Measurements from ENCODE around the gene ALG9. TPM values are rescaled to one million over a fixed set of nuclear protein-coding genes. Genes with fewer than 3 reads are reported as not detected.

Gene ALG9
- total and polyA plus RNA-seq, 10 of the 15 experiments (the other 5 are each of a cell fraction or from before 2014, with no cell fraction given): 10.8 to 41.6 (median 25.5) TPM

GRCh38 chr11:111765984-111766833 is 105.2 kb downstream of the ALG9 start, which contains the start of gene PPP2R1B (continued):
- TF ChIP-seq, protein P1, sequence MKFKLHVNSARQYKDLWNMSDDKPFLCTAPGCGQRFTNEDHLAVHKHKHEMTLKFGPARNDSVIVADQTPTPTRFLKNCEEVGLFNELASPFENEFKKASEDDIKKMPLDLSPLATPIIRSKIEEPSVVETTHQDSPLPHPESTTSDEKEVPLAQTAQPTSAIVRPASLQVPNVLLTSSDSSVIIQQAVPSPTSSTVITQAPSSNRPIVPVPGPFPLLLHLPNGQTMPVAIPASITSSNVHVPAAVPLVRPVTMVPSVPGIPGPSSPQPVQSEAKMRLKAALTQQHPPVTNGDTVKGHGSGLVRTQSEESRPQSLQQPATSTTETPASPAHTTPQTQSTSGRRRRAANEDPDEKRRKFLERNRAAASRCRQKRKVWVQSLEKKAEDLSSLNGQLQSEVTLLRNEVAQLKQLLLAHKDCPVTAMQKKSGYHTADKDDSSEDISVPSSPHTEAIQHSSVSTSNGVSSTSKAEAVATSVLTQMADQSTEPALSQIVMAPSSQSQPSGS (IDR thresholded peaks at IDR 0.05; ENCODE audit: low read length): no peak
- TF ChIP-seq HCFC1 (IDR thresholded peaks at IDR 0.05; ENCODE audit: low read length) (no peak), NR2C2 (IDR thresholded peaks at IDR 0.05; ENCODE audit: borderline replicate concordance, control insufficient read depth, insufficient read length, low read depth) (no peak), KDM1A (IDR thresholded peaks at IDR 0.05; ENCODE audit: borderline replicate concordance) (no peak), USF2 (IDR thresholded peaks at IDR 0.05; ENCODE audit: borderline replicate concordance, low read depth, low read length) (no peak), SMAD5 (IDR thresholded peaks at IDR 0.05; ENCODE audit: low read depth) (peak; percentile 62; the same call in 1 of the 2 replicates), MEF2B (IDR thresholded peaks at IDR 0.05; ENCODE audit: partially characterized antibody, poor library complexity, severe bottlenecking) (no peak), FOXM1 (IDR thresholded peaks at IDR 0.05; ENCODE audit: low read depth, low read length) (no peak), ZBTB4 (CRISPR knock-in tag; IDR thresholded peaks at IDR 0.05) (no peak), BCL11A (IDR thresholded peaks at IDR 0.05; ENCODE audit: low read depth, low read length) (no peak), NR2F1 (conservative IDR thresholded peaks at IDR 0.05) (no peak), NFYA (IDR thresholded peaks at IDR 0.05; ENCODE audit: borderline replicate concordance, low read depth, low read length) (no peak), CHD4 (IDR thresholded peaks at IDR 0.05) (no peak), ZNF622 (IDR thresholded peaks at IDR 0.05) (no peak), TARDBP (IDR thresholded peaks at IDR 0.05; ENCODE audit: borderline replicate concordance) (no peak), CHD2 (IDR thresholded peaks at IDR 0.05; ENCODE audit: borderline replicate concordance, low read depth, low read length) (no peak), ZZZ3 (IDR thresholded peaks at IDR 0.05; ENCODE audit: control insufficient read depth, insufficient read length, low read depth) (no peak), KLF5 (IDR thresholded peaks at IDR 0.05; ENCODE audit: partially characterized antibody) (no peak), EP300 (IDR thresholded peaks at IDR 0.05; ENCODE audit: borderline replicate concordance in 1 of 2, control insufficient read depth in 1 of 2, low read depth in 2 of 2, low read length in 2 of 2) (no peak)
- TF ChIP-seq, protein P2, sequence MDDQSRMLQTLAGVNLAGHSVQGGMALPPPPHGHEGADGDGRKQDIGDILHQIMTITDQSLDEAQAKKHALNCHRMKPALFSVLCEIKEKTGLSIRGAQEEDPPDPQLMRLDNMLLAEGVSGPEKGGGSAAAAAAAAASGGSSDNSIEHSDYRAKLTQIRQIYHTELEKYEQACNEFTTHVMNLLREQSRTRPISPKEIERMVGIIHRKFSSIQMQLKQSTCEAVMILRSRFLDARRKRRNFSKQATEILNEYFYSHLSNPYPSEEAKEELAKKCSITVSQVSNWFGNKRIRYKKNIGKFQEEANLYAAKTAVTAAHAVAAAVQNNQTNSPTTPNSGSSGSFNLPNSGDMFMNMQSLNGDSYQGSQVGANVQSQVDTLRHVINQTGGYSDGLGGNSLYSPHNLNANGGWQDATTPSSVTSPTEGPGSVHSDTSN (IDR thresholded peaks at IDR 0.05; ENCODE audit: insufficient replicate concordance, low read depth, low read length): no peak
- TF ChIP-seq, protein P3, sequence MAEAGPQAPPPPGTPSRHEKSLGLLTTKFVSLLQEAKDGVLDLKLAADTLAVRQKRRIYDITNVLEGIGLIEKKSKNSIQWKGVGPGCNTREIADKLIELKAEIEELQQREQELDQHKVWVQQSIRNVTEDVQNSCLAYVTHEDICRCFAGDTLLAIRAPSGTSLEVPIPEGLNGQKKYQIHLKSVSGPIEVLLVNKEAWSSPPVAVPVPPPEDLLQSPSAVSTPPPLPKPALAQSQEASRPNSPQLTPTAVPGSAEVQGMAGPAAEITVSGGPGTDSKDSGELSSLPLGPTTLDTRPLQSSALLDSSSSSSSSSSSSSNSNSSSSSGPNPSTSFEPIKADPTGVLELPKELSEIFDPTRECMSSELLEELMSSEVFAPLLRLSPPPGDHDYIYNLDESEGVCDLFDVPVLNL (IDR thresholded peaks at IDR 0.05; ENCODE audit: low read depth, low read length): no peak

Measured in GM12878 (cell line).